Activated T-cell treated with anti-CD3 and anti-CD28 coated beads for 1 hour (primary cell): Measurements from ENCODE around the gene PRR7.
A peak's percentile ranks its signal among the peaks of the same experiment; 100 is the strongest.
"Not testable (repeated sequence)": the region's sequence is repeated elsewhere in the genome, so short reads cannot be mapped to it uniquely, and the experiment has no call there.

Experiments
- DNase-seq: peaks from one replicate; pipeline ENCODE4 v3.0.0-alpha.2; 2020; ENCODE audit warnings: low read depth

Gene PRR7

DNA sequence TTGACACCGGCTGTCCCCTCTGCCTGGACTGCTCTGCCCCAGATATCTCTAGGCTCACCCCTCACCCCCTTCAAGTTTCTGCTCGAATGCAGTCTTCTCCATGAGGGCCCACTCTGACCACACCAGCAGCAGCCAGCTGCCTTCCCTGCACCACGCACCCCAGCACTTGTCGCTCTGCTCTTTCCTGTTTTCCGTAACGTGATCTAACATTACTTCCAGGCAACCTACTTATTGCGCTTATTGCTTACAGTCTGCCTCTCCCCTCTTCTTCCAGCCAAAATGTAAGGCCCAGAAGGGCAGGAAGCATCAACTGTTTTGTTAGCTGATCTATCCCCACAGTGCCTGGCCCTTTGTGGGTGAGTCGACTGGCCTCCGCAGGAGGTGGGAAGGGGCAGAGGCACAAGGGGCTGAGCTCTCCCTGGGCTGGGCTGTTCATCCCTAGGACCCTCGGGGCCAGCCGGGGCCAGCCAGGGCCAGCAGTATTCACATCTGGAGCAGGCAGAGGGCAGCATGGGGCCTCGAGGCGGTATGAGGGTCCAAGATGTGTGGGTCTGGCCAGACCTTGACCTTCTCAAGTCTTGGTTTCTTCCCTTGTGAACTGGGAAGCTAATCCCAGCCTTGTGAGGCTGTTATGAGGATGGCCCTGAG lies 38.4 kb downstream of the PRR7 start:
- no peak for DNase-seq

DNA sequence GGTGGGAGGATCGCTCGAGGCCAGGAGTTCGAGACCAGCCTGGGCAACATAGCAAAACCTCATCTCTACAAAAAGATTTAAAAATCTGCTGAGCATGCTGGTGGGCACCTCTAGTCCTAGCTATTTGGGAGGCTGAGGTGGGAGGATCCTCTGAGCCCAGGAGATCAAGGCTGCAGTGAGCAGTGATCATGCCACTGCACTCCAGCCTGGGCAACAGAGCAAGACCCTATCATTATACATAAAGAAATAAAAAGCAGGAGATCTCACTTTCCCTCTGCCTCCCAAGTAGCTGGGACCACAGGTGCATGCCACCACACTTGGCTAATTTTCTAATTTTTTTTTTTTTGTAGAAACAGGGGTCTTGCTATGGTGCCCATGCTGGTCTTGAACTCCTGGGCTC lies 39.1 kb downstream of the PRR7 start:
- DNase-seq = not testable (repeated sequence)

DNA sequence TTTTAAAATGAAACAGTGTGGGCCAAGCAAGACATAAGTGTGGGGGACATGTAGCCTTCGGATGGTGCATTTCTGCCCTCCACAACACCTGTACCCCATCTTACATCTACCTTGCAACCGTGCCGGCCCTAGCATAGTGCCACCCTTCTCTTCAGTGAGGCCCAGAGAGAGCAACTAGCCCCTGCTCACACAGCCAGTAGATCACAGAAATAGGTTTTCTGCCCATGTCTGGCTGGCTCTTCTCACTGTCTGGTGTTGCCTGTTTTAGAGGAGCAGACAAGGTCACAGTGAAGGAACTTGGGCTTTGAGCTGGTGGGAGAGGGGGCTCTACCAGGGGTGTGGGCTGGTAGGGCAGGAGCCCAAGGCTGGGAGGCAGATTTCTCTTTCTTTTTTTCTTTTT lies 39.6 kb downstream of the PRR7 start:
- no peak for DNase-seq

DNA sequence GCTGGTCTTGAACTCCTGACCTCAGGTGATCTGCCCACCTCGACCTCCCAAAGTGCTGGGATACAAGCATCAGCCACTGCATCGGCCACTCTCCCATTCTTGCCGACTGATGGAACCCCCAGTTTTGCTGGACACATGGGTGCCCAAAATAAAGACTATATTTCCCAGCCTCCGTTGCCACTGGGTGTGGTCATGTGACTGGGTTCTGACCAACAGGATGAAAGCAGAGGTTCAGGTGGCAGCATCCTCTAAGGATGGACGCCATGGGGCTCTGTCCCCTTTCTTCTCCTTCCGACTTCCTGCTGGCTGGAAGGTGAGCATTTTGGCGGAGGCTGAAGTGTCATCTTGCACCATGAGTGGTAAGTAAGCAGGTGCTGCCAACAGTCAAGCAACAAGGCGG lies 40.5 kb downstream of the PRR7 start:
- no peak for DNase-seq

DNA sequence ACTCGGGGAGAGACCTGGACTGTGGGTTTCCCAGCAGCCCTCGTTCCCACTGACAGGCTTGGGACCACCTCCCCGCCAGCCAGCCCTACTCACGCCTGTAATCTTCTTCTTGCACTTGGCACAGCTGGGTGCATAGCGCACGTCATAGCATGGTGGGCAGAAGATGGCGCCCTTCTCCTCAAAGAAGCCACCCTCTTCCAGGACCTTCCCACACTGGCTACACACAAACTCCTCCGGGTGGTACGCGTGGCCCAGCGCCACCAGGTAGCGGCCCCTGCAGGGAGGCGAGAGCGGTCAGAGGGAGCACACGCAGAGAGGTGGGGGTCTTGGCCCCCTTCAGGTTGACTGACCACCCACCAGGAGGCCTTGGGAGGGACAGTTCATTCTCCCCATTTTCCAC lies 41.4 kb downstream of the PRR7 start:
- DNase-seq = no peak

DNA sequence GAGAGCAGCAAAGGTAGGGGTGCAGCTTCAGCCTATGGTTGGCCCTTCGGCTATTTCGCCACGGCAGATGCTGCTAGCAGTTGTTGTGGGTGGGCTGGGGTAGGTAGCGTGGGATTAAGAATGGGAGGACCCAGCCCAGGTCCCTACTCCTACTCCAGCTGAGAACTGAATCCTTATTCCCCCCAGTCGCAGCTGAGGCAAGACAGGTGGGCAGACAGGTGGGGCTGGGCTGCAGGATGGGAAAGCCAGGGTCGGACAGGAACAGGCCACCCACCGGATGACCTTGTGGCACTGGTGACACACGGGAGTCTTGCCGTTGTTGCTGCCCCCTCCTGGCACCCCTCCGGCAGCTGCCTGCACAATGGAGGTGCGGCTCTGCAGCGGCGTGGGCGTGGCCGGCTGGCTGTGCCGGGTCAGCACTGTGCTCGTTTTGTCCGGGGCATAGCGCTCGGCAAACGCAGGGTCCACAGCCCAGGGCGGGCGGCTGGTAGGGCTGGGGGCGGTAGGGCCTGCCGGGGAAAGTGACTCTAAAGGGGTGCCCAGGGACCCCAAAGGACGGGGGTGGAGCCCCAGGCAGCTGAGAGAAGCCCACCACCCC lies 42.6 kb downstream of the PRR7 start:
- no peak for DNase-seq

DNA sequence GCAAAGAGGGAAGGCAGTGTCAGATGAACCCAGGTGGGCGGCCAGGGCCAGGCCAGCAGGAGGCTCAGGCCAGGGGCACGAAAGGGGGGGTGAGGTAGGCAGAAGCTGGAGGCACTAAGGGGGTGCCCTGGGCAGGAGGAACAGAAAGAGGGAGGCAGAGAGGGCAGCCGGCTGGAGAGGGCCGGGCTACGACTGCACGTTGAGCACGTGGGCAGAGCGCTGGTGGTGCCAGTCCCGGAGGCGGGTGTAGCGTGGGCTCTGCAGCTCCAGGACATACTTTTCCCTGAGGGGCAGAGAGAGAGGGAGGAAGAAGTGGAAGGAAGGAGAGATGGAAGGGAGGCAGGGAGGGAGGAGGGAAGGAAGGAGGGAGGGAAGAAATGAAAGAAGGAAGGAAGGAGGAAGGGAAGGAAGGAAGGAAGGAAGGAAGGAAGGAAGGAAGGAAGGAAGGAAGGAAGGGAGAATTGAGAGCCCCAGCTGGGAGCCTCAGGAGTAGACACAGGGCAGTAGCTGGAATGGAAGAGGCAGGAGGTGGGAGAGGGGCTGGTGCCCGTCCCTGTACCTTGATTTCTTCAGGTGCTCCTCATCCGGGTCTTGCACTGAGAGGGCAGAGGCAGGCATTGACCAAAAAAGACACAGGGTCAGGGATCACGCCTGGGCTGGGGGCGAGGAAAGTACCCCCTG lies 43.8 kb downstream of the PRR7 start:
- no peak for DNase-seq

DNA sequence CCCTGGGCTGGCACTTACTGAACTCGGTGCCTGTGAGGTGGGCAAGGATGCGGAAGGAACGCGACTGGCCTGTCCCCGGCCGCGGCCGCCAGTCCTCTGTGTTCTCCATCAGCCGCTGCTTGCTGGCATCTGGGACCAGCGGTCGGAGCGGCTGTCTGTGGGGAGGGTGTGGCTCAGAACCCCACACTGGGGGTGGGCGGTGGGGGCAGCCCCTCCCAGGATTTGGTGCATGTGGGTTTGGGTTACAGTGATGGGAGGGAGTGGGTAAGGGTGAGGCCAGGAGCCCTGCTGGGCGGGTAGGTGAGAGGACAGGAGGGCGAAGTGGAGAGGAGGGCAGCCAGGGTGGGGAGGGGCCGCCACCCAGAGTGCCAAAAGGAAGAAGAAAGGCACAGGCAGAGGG lies 44.4 kb downstream of the PRR7 start:
- no peak for DNase-seq

DNA sequence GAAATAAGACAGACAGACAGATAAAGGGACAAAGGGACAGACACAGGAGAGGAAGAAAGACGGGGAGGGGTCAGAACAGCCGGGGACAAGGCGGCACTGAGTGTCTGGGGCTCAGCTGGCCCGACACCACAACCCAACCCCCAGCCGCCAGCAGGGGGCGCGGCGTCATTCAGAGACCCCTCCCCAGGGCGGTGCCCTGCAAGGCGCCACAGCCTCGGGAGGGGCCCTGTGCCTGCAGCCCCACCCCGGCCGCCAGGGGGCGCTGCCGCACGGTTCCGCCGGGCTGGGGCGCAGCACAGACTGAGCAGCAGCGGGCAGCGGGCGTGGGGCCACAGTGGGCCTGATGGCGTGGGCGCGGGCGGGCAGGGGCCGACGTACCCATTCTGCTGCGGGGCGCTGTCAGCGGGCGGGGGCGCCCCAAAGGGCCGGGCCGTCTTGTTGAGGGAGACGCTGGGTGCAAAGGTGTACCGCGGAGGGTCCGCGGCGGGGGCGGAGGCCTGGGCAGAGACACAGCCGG lies 44.9 kb downstream of the PRR7 start:
- DNase-seq = no peak

DNA sequence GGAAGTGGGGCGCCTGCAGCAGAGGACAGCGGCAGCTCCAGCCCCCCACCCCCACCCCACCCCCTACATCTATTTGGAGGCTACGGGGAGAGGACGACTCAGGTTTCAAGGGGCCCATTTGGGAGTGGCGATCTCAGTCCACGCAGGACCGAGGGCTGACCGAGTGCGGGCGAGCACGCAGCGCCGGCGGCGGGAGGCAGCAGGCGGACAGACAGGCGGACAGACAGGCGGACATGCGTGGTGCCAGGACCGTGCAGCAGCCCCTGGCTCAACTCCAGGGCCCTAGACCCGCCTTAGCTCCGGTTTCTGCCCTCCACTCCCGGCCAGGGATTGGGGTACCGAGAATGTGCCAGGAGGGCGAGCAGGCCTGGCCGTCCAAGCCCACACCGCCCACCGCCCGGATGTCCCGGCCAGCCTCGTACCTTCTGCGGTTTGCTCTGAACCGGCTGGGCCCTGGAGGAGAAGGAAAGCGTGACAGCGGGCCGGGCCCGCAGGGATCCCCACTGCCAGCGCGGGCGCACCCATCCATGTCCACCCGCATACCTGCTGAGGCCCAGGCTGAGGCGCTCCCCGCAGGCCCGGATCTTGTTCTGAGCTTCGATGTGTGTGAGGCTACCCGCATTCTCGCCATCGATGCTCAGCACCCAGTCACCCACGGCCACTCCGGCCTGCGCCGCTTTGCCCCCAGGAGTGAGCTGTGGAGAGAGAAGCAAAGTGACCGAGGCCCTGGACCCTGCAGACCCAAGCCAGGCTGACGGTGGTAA lies 45.6 kb downstream of the PRR7 start:
- no peak for DNase-seq

DNA sequence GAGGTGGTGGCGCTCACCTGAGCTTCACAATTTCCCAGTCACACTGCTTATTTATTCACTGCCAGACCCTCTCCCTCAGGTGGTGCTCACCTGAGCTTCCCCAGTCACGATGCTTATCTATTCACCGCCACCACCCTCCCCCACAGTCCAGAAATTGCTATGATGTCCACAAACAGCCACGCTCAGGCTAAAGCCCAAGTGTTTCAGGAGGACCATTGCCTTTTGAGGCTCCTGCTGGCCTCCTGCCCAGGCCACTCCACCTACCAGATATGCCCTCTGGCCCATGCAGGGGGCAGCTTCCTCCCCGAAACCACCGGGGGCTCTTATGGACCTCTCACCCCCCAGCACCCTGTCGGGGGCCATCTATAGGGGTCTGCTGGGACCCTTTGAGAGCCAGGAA lies 46.2 kb downstream of the PRR7 start:
- no peak for DNase-seq

DNA sequence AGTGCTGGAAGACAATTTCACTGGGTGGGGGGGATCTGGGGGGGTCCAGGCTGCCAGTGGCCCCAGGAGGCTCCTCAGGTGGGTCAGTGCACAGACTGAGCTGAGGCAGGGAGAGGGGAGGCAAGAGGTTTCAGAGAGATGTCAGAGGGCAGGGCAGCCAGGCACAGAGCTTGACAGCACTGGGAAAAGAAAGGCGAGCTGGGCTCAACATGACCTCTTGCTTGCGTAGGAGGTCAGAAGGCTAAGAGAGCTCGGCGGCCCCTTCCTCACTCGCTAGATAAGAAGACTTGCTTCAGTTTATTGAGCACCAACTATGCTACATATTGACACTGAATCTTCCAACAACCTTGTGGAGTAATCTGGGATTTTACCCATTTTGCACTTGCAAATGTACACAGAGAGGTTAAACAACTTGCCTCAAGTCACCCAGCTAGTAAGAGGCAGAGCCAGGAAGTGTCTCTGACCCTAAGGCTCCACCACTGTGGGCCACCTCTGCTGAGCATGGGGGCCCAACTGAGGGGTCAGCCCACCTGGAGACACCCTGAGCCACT lies 47.3 kb downstream of the PRR7 start:
- no peak for DNase-seq

DNA sequence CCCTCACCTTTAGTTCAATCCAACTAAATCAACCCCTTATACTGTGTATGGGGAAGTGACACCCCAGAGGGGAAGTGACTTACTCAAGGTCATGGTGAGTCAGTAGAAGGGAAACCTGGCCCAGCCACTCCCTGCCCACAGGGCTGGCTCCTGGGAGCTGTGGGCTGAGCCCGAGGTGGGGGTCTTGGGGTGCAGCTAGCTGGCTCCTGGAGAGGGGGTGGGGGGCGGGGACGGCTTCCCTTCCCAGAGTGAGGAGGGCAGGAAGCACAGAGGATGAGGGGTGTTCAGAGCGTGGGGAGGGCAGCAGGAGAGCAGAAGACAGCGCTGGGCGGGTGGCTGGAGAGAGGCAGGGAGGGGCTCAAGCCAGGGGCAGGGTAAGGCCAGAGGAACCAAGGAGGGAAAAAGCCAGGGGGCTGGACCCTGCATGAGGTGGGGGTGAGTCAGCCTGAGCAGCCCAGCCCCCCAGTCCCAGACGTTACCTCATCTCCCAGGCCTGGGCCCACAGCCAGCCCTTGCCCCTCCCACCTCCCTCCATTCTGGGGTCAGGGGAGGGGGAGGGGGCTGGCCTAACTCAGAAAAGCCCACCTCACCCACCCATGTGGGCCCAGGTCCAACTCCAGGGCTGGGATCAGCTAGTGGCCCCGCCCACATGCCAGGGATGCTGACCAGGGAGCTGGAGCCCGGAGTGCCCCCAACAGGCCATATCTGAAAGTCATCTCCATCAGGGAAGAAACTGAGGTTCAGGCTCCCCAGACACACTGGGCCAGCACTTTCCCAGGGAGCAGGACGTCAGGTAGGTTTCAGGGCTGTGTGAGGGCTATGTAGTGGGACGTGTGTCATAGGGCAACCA lies 48.0 kb downstream of the PRR7 start:
- DNase-seq = no peak

DNA sequence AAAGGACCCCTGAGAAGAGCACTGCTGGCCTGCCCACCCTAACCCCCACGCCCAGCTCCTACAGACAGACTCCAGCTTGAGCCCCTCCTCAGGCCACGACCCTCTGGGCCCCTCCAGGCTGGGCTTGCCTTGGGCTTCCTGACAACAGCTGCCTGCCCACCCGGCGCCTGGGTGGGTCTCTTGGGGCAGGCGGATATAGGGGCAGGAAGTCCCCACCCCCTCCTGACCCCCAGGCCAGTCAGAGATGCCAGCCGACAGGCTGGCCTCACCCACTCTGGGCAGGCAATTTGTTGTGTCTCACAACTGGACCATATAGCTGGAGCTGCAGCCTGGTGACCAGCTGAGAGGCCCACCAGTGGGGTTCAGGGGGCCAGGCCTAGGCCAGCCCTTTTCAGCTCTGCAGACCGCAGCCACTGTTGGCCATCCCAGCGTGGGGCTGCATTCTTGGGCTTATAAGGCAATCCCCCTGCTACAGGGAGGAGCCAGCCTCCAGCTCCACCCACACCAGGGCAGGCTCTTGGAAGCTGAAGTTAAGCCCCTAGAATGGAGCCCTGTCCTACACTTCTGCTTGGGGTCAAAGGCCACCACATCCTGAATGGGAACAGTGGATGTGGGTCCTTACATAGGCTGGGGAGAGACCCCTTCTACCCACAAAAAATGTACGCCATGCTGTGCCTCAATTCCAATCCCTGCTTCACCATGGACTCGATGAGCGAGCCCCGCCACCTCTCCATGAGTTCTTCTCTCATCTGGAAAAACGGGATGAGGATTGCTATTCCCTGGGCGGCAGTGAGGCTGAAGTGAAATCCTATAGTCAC lies 48.8 kb downstream of the PRR7 start:
- no peak for DNase-seq

DNA sequence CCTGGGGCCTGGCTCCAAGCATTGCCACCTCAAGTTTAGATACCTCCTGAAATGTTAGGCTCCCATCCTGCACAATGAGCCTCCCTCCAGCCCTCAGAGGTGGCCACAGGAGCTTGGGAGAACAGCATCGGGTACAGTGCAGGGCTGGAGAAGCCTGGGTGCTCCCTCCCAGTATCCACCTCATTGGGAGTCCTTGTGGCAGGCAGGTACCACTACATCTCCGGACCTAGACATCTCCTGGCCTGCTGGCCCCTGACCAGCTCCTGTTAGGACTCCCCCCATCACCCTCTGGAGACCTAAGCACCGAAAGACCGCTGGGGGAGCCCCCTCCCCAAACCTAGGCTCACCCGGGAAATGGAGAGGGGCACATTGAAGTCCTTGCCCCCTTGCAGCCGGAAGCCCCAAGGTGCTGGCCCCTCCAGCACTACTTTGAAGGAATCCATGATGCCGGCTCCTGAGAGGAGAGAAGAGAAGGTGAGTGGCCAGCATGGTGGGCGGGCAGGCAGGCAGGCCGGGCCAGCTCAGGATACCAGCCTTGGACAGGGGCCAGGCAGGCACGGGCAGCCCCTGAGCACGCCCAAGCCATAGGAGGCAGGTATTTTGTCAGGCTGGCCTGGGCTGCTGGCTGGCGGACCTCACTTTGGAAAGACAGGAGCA lies 49.6 kb downstream of the PRR7 start:
- no peak for DNase-seq

DNA sequence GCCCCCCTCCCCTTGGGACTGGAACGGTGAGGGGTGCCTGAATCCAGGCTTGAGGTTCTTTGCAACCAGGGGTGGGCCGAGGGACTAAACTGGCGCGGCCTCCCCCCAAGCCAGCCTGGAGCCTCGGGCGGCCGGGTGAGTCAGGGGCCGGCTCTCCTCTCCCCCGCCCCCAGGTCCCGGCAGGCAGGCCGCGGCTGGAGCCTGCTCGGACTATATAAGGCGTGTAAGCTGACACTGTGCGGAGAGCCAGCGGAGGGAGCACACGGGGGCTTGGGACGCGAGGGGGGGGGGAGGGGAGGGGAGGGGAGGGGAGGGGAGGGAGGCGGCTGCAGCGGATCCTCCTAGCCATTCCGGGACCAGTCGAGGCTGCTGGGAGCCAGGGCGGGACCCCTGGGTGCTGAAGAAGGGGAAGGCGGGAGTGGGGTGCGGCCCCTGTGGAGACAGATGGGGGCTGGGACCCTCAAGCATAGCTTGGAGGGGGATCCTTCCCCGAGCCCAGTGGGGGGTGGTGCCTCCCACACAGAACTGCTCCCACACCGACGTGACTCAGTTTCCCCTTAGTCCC lies 50.2 kb downstream of the PRR7 start:
- no peak for DNase-seq

DNA sequence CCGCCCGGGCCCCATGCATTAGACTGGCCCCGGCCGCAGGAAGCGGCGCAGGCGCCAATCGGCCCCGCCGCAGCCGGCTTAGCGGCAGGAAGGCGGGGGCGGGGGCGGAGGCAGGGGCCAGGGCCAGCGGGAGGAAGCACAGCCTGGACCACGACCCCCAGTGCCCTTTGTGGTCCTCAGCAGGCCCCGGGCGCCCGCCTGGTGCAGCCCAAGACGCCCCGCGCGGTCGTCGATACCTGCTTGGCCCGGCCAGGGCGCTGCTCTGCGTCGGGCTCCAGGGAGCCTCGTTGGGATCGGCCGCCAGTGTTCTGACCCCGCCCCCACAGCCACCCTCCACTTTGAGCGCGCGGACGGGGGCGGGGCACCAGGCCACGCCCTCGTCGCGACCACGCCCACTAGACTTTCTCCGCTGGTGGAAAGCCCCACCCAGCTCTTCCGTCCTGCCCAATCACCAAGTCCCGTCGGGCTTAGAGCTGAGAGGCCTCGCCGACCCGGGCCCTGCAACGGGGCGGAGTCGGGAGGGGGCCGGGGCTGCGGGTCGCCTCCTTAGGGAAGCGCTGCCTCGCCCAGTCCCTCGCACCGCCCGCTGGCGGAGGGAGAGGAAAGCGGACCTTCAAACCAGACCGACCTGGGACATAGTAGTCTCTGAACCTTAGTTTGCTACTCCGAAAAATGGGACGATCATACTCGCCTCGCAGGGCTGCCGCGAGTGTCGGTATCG lies 50.8 kb downstream of the PRR7 start, which contains the start of gene PDLIM7:
TSS of gene PDLIM7 (minus strand) at position 313 of the 721 bp plus-strand sequence. CDS start 1,092 bp downstream, outside the sequence.
- DNase-seq = peak; percentile 95

DNA sequence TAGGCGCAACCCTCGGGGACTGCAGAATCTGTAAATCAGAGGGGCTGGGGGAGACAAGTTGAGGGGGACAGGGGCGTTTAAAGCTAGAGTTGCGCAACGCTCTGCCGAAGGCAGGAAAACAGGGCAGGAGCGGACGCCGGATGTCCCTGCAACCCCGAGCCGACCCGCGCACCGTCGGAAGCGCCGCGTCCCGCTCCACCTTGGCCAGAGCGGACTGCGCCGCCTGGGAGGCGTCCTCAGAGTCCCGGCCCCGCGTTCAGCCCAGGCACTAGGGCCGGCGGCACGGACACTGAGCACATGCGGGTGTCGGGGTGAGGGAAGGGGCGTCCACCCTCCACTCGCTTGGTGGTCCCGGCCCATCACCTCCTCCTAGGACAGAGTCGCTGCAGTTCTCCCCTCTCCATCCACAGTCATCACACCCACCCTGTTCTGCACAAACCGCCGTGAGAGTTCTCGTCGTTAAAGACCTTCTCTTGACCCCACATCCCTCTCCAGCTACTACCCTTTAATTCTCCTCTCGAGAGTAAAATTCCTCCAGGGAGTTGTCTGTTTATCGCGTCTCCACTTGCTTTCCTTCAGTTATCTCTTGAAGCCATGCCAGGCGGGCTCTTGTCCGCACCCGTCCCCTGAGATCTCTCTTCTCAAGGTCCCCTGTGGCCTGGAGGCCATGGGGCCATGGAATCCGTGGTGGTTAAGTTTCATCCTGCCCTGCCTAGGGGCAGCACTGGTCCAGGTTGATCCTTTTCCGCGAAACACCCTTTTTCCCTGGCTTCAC lies 51.6 kb downstream of the PRR7 start:
- no peak for DNase-seq
